HAP-1 (cell line): ENCODE results near the gene PTPRN2.

Source experiments
- DNase-seq, 2 experiments: peaks; one replicate each; pipeline ENCODE4 v3.0.0-alpha.2; 2016 to 2020; ENCODE audit warnings: low spot score in 2 of 2
- H3K27me3 ChIP-seq: fragments of 250-450 bp; sonication (Bioruptor Pico); 2 replicates; pipeline ENCODE4 v1.5.1; 2020; ENCODE audit warnings: low read depth, mild to moderate bottlenecking, moderate library complexity
- H3K36me3 ChIP-seq: fragments of 250-450 bp; sonication (Bioruptor Pico); replicated peaks from 2 replicates; pipeline ENCODE4 v1.5.1; 2020; ENCODE audit warnings: mild to moderate bottlenecking
- H3K4me1 ChIP-seq: fragments of 250-450 bp; sonication (Bioruptor Pico); 2 replicates; pipeline ENCODE4 v1.5.1; 2020; ENCODE audit warnings: mild to moderate bottlenecking
- H3K4me3 ChIP-seq: fragments of 250-450 bp; sonication (Bioruptor Pico); 2 replicates; pipeline ENCODE4 v1.5.1; 2020; ENCODE audit warnings: mild to moderate bottlenecking, moderate library complexity
- H3K9me3 ChIP-seq: fragments of 250-450 bp; sonication (Bioruptor Pico); 2 replicates; pipeline ENCODE4 v1.5.1; 2020; ENCODE audit warnings: mild to moderate bottlenecking, moderate library complexity
- in situ Hi-C: fragments of 300-500 bp; cut with MboI; formaldehyde crosslinking; loops from 3 replicates; pipeline ENCODE4 v1.14.3; 2020; ENCODE audit warnings: low sequenced_read_pairs, inconsistent platforms, mixed read lengths

The PTPRN2 gene

DNA sequence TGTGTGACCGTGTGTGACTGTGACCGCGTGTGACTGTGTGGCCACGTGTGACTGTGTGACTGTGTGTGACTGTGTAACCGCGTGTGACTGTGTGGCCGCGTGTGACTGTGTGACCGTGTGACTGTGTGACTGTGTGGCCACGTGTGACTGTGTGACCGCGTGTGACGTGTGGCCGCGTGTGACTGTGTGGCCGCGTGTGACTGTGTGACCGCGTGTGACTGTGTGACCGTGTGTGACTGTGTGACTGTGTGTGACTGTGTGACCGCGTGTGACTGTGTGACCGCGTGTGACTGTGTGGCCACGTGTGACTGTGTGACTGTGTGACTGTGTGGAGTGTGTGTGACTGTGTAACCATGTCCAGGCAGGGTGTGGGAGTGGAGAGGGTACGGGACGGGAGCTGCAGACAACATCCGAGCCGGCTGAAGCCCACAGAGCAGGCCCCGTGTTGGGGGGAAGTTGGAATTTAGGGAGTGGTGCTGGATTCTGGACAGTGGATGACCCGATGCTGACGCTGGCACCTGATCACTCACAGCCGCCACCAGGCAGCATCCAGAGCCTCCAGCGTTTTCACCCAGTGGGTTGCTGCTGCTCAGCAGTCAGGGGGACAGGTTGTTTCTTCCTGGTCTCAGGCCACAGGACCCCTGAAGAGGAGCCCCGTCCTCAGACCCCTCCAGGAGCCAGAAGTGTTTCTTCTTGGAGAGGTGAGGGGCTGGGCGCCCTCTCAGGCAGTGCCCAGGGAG lies 747.3 kb downstream of the PTPRN2 start:
- Histone ChIP-seq H3K4me1 (no peaks in the 10 kb centered on the region), H3K9me3 (no peaks in the 10 kb centered on the region), H3K4me3 (no peak overlapping the region), H3K27me3 (no peaks in the 10 kb centered on the region), H3K36me3 (no peaks in the 10 kb centered on the region)
- in situ Hi-C loops = no loop called here
- DNase-seq = no peak

DNA sequence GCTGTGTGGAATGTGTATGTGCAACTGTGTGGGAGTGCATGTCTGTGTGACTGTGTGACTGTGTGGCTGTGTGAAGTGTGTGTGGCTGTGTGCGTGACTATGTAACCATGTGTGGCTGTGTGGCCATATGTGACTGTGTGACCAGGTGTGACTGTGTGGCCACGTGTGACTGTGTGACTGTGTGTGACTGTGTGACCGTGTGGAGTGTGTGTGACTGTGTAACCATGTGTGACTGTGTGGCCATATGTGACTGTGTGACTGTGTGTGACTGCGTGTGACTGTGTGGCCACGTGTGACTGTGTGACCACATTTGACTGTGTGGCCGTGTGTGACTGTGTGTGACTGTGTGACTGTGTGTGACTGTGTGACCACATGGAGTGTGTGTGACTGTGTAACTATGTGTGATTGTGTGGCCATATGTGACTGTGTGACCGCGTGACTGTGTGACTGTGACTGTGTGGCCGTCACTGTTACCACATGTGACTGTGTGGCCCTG lies 747.9 kb downstream of the PTPRN2 start:
- H3K36me3 ChIP-seq = no peaks in the 10 kb centered on the region
- no peaks in the 10 kb centered on the region for H3K4me1 ChIP-seq
- no peaks in the 10 kb centered on the region for H3K9me3 ChIP-seq
- in situ Hi-C loops = no loop called here
- no peak overlapping the region for H3K4me3 ChIP-seq
- no peak for DNase-seq
- no peaks in the 10 kb centered on the region for H3K27me3 ChIP-seq

- in situ Hi-C loops = no loop called here
- Histone ChIP-seq H3K9me3 (no peaks in the 10 kb centered on the region), H3K36me3 (no peaks in the 10 kb centered on the region), H3K4me1 (no peaks in the 10 kb centered on the region), H3K27me3 (no peaks in the 10 kb centered on the region), H3K4me3 (no peak overlapping the region)
- DNase-seq = no peak
Measured at GRCh38 chr7:157839226-157839625, 748.4 kb downstream of the PTPRN2 start.

DNA sequence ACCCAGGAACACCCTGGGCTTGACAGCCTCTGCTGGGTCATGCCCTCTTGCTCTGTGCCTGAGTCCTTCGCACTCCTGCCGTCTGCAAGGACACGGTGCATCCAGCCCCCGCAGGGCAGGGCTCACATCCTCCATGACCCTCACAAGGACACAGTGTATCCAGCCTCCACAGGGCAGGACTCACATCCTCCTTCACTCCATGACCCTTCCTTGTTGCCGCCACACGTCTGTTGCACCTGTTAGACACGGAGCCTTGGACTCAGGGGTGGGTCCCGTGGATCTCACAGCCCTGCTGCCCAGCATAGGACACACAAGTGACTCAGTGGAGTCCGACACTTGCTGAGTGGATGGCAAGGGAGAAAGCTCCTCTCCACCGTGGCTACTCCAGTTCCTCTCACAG lies 750.1 kb downstream of the PTPRN2 start:
- no peak for DNase-seq
- in situ Hi-C loops = no loop called here
- Histone ChIP-seq H3K4me3 (no peak overlapping the region), H3K27me3 (no peaks in the 10 kb centered on the region), H3K36me3 (no peaks in the 10 kb centered on the region), H3K9me3 (no peaks in the 10 kb centered on the region), H3K4me1 (no peaks in the 10 kb centered on the region)

DNA sequence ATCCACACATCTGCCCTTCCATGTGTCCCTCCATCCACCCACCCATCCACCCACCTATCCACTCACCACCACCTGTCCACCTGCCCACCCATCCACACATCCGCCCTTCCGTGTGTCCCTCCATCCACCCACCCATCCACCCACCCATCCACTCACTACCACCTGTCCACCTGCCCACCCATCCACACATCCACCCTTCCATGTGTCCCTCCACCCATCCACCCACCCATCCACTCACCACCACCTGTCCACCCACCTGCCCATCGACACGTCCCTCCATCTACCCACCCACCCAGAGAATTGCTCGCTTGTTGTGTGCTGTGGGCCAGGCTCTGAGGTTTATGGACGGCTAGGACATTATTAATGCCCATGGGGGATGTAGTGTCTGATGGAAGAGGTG lies 750.6 kb downstream of the PTPRN2 start:
- in situ Hi-C loops = no loop called here
- Histone ChIP-seq H3K4me3 (no peak overlapping the region), H3K4me1 (no peaks in the 10 kb centered on the region)

GRCh38 chr7:157834501-157835163 lies 753.0 kb downstream of the PTPRN2 start:
- DNase-seq = no peak
- H3K4me3 ChIP-seq = no peak overlapping the region
- H3K9me3 ChIP-seq = no peaks in the 10 kb centered on the region
- H3K36me3 ChIP-seq = no peaks in the 10 kb centered on the region
- in situ Hi-C loops = no loop called here
- no peaks in the 10 kb centered on the region for H3K4me1 ChIP-seq
- H3K27me3 ChIP-seq = no peaks in the 10 kb centered on the region

More for the DNA sequence above, 750.6 kb downstream of the PTPRN2 start:
- no peak for DNase-seq
- H3K27me3 ChIP-seq = no peaks in the 10 kb centered on the region
- H3K9me3 ChIP-seq = no peaks in the 10 kb centered on the region
- H3K36me3 ChIP-seq = no peaks in the 10 kb centered on the region

GRCh38 chr7:157832866-157833607 lies 754.6 kb downstream of the PTPRN2 start:
- no peak for DNase-seq
- H3K4me1 ChIP-seq = no peaks in the 10 kb centered on the region
- no peaks in the 10 kb centered on the region for H3K9me3 ChIP-seq
- no peaks in the 10 kb centered on the region for H3K36me3 ChIP-seq
- in situ Hi-C loops = no loop called here
- no peaks in the 10 kb centered on the region for H3K27me3 ChIP-seq
- H3K4me3 ChIP-seq = no peak overlapping the region

DNA sequence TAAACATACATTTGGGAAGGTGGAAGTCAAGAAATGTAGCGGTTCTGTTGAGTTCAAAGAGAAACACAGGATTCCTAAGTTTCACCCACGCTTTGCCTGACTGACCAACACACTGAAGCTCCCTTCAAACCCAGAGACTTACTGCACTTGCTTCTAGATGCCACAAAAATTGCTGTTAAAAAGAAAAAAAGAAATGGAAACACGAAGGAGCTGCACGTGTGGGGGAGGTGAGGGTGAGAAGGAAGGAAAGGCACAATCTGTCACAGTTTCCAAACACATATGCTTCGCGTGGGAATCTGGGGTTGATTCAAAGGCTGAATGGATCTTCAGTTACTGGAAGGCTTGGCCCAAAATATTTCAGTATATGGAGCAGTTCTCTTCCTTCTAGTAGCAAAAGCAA lies 755.2 kb downstream of the PTPRN2 start:
- Histone ChIP-seq H3K36me3 (no peaks in the 10 kb centered on the region), H3K27me3 (no peaks in the 10 kb centered on the region), H3K9me3 (no peaks in the 10 kb centered on the region), H3K4me1 (no peaks in the 10 kb centered on the region), H3K4me3 (no peak overlapping the region)
- in situ Hi-C loops = no loop called here
- no peak for DNase-seq

DNA sequence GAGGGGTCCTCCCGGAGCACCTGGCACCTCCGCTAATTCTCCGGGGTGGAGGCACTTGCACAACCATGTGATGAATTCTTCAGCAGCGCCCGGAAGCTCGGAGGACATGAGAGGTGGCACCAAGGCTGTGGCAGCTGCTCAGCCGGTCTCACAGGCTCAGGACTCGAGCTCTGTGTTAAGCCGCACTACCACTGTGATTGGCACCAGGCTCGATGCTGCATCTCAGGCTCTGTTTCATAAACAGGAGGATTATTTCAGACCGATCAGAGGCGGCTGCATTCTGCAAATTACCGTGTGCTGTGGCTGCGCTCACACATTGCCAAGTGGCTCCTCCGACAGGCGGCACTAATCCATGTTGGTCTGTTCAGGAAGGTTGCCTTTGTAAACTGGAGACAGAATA lies 755.6 kb downstream of the PTPRN2 start:
- no peak for DNase-seq
- no peaks in the 10 kb centered on the region for H3K9me3 ChIP-seq
- H3K36me3 ChIP-seq = no peaks in the 10 kb centered on the region
- H3K4me1 ChIP-seq = no peaks in the 10 kb centered on the region
- no peak overlapping the region for H3K4me3 ChIP-seq
- no peaks in the 10 kb centered on the region for H3K27me3 ChIP-seq
- in situ Hi-C loops = no loop called here

- no peak for DNase-seq
- Histone ChIP-seq H3K36me3 (no peaks in the 10 kb centered on the region), H3K4me1 (no peaks in the 10 kb centered on the region), H3K4me3 (no peak overlapping the region), H3K9me3 (no peaks in the 10 kb centered on the region), H3K27me3 (no peaks in the 10 kb centered on the region)
- in situ Hi-C loops = no loop called here
Measured at GRCh38 chr7:157831143-157831905, 756.3 kb downstream of the PTPRN2 start.

DNA sequence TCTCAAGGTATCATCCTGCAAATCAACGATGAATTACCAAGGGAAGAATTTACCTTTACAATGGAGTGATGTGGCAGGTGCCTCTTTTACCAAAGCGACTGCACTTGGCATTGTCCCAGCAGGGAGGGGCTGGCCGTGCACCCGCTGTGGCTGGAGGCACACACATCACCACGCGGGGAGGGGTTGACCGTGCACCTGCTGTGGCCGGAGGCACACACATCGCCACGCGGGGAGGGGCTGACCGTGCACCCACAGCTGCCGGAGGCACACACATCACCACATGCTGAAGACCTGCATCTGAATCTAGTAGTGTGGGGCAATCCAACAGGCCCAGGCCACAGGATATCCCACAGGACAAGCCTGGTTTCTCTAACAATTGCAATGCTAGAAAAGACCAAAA lies 757.3 kb downstream of the PTPRN2 start:
- H3K9me3 ChIP-seq = no peaks in the 10 kb centered on the region
- in situ Hi-C loops = no loop called here
- no peaks in the 10 kb centered on the region for H3K4me1 ChIP-seq
- no peak overlapping the region for H3K4me3 ChIP-seq
- no peaks in the 10 kb centered on the region for H3K27me3 ChIP-seq
- H3K36me3 ChIP-seq = no peaks in the 10 kb centered on the region
- no peak for DNase-seq

GRCh38 chr7:157829491-157829890 lies 758.1 kb downstream of the PTPRN2 start:
- Histone ChIP-seq H3K36me3 (no peaks in the 10 kb centered on the region), H3K4me1 (no peaks in the 10 kb centered on the region), H3K27me3 (no peaks in the 10 kb centered on the region), H3K4me3 (no peak overlapping the region), H3K9me3 (no peaks in the 10 kb centered on the region)
- DNase-seq = no peak
- in situ Hi-C loops = no loop called here

GRCh38 chr7:157828881-157829280 lies 758.7 kb downstream of the PTPRN2 start:
- in situ Hi-C loops = no loop called here
- Histone ChIP-seq H3K27me3 (no peaks in the 10 kb centered on the region), H3K4me1 (no peaks in the 10 kb centered on the region), H3K9me3 (no peaks in the 10 kb centered on the region), H3K36me3 (no peaks in the 10 kb centered on the region), H3K4me3 (no peak overlapping the region)
- DNase-seq = no peak
